ENCODE data around the gene KCP.

KCP gene

DNA sequence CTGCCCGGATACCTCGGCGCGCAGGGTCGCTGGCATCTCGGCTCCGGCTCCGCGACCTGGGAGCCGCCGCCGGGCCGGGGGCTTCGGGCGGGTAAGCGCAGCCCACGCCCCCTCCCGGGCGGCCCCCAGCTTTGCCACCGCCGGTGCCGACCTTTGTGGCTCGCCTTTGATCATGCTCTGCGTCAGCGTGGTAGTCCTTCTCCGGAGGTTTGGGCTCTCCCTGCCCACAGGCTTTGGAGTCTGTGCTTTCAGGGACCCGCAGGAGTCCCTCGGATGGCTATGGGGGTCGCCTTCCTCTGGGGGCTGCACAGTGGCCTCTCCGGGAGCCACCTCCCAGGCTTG, 40.6 kb downstream of the KCP start:
- DNase-seq, result peak; percentile 19 to 33

- DNase-seq, result peak; percentile 45 to 52
Observed at GRCh38 chr7:128869138-128869943, 41.2 kb downstream of the KCP start.

DNA sequence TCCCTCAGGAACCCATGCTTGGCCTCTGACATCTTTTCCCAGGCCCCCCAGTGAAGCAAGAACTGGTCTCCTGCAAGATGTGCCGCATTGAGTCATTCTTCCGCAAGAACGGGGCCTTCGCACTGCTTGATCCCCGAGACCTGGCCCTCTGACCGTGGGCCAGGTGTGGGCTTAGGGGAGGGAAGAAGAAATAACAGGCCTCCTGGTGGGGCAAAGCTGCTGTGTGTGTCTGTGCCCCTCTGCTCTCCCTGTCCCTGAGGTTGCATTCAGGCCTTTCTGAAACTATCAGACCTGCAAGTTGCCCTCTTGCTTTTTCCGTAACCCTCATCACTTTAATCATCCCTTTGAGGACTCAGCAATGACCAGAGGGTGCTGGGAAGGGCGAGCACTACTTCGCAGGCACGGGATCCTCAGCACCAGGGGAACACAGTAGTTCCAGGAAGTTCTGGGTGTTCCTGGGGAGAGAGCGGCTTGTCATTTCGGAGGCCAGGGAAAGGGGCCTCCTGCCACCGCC, 41.8 kb downstream of the KCP start:
- no peak for DNase-seq

- no peak for DNase-seq
Observed at GRCh38 chr7:128867842-128868623, 42.5 kb downstream of the KCP start.

DNA sequence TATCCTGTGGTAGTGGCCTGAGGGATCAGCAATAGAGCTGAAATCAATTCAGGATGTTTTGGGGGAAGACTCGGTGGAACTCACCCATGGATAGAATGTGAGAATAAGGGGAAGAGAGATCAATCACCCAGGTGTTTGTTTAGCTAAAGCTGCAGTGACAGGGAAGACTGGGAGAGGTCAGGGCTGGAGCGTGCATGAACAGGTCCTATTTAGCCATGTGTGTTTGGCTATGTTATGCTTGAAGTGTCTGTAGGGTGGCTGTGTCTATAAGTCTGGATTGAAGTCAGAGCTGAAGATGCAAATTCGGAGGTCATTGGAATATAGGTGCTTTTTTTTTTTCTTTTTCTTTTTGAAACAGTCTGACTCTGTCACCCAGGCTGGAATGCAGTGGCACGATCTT, 43.3 kb downstream of the KCP start:
- no peak for DNase-seq

GRCh38 chr7:128865996-128866877, 44.3 kb downstream of the KCP start:
- DNase-seq, result no peak

DNA sequence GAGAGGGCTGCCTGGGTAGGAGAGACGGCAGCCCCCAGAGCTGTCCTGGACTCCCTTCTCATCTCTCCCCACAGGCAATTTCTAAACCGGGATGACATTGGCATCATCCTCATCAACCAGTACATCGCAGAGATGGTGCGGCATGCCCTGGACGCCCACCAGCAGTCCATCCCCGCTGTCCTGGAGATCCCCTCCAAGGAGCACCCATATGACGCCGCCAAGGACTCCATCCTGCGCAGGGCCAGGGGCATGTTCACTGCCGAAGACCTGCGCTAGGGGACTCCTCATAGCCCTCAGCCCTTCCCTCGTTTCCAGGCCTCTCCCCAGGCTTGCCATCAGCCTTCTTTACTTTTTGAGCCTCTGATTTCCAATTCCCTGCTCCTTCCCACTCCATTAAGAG, 45.2 kb downstream of the KCP start:
- no peak for DNase-seq

DNA sequence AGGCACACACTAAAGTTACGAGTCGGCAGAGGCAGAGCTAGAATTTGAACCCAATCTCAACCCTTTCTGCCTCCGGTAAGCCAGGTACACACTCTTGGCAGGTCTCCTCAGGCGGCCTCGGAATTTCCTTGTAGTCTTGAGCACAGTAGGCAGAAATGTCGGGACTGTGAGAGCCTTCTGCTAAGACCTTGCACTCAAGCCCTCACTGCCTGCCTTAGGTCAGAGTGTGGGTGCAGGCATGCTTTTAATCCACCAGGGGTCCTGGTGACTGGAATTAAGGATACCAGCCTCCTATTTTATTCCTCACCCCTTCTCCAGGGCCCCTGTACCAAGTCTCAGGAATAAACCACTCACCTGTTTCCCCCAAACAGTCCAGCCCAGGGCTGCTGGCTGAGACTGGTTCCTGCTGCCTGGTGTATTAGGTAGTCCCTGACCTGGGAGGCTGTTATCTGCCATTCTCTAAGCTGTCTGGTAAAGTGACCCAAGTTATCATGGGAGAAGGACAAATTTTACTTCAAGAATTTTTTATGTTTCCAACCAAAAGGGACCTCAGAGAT, 47.0 kb downstream of the KCP start:
- peak; percentile 53 to 61 for DNase-seq

DNA sequence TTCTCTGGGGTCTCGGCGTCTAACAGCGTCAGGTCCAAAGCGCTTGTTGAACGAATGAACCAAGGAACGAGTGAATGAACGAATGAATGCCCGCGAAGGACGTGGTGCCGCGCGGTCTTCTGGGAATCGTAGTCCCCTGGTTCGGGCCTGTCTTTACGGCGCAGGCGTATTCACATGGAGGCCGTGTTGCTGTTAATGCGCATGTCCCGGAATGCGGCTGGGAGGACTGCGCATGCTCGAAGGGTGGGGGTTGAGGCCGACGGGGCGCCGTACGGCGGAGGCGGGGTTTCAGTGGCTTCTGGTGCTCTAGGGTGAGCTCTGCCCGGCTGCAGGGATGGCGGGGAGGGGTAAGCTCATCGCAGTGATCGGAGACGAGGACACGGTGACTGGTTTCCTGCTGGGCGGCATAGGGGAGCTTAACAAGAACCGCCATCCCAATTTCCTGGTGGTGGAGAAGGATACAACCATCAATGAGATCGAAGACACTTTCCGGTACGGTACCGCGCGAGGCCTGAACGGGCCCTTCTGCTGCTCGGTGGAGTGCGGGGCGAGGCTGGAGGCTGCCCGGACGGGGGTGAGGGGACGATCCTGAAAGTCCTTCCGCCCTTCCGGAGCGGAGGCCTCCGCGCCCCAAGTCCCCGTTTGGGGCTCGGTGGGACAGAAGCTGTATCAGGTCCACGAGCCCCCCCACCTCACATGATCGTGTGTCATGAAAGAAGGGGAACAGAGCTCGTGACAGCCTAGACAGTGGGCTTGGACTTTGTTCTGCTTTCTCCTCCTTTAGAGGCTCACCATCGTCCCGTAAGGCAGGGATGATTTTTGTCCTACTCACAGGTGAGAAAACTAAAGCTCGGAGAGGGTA, 47.7 kb downstream of the KCP start, which contains the start of gene ATP6V1F:
Gene ATP6V1F (plus strand): TSS at position 286 of the 862 bp plus-strand sequence. CDS start 49 bp downstream, at position 335.
- DNase-seq, result peak; percentile 99

DNA sequence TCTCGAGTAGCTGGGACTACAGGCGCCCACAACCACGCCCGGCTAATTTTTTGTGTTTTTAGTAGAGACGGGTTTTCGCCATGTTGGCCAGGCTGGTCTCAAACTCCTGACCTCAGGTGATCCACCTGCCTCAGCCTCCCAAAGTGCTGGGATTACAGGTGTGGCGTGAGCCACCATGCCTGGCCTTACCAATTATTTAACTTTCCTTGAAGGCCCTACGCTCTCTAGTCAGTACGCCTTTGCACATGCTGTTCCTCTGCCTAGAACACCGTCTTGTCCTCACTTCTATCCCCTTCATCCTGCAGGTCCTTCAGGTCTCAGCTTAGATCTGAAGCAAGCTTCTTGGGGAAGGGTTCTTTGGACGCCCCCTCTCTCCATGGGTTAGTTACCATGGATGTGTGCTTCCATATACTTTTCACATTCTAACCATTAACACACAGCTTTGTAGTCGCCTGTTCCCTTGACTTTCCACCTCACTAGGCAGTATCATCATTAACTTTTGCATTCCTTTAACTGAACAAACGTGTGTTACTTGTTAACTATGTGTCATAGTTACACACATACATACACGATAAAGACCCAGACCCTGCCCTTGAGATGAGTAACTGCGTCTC, 48.4 kb downstream of the KCP start:
- no peak for DNase-seq

- no peak for DNase-seq
Observed at GRCh38 chr7:128860158-128861073, 50.1 kb downstream of the KCP start.

- no peak for DNase-seq
Observed at GRCh38 chr7:128859232-128860157, 51.0 kb downstream of the KCP start.

GRCh38 chr7:128858380-128859231, 51.9 kb downstream of the KCP start:
- no peak for DNase-seq

DNA sequence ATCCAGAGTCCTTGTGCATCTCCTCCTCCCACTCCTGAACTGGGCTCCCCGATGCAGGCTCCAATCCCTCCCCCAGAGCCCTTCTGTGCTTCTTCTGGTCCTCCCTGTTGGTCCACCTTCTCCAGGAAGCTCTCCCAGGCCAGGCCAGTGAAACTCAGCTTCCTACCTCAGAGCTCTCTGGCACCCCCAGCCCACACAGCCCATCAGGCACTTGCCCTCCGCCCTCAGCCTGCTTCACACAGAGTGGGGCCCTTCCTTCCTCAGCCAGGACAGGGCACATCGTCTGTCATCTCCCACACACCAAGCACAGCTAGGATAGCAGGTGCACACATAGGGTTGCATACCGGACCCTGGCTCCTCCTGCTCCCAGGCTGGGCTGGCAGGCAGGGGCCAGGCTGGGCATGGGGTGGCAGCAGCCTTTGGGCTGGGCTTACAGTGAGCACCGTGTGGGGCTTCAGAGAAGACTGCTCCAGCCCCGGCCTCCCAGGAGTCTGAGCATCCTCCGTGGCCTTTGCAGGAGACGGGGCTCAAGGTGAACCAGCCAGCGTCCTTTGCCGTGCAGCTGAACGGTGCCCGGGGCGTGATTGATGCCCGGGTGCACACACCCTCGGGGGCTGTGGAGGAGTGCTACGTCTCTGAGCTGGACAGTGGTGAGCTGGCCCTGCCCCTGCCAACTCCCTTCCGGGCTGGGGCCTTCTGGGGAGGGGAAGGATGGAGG, 54.3 kb downstream of the KCP start:
- no peak for DNase-seq

- no peak for DNase-seq
Observed at GRCh38 chr7:128855559-128855958, 55.0 kb downstream of the KCP start.

DNA sequence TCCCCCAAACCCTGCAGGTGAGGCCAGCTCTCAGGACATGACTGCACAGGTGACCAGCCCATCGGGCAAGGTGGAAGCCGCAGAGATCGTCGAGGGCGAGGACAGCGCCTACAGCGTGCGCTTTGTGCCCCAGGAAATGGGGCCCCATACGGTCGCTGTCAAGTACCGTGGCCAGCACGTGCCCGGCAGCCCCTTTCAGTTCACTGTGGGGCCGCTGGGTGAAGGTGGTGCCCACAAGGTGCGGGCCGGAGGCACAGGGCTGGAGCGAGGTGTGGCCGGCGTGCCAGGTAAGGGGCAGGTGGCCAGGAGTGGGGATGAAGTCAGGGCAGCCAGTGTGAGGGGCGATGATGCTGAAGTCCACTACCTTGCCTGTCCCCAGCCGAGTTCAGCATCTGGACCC, 56.1 kb downstream of the KCP start:
- DNase-seq, result no peak

- DNase-seq, result no peak
Observed at GRCh38 chr7:128853799-128854198, 56.7 kb downstream of the KCP start.
